Astrocyte (in vitro differentiated cells and primary cell): ENCODE results near the gene TFF2. TPM values are rescaled to one million over a fixed set of nuclear protein-coding genes. Genes with fewer than 3 reads are reported as not detected.

Source experiments
- DNase-seq: peaks from one replicate; pipeline ENCODE4 v3.0.0-alpha.2; 2010; ENCODE audit warnings: low read depth
- FAIRE-seq: peaks from 2 replicates; lab custom pipeline; 2011; peaks lifted over from hg19 to GRCh38; lab: Jason Lieb, UNC
- H2AFZ ChIP-seq: 2 replicates; pipeline ENCODE4 v1.6.0; 2012; ENCODE audit warnings: low read depth, low read length, inconsistent platforms
- H3K27ac ChIP-seq: 2 replicates; pipeline ENCODE4 v1.5.1; 2011; ENCODE audit warnings: low read depth, low read length, inconsistent platforms
- H3K27me3 ChIP-seq: 2 replicates; pipeline ENCODE4 v1.6.0; 2011; ENCODE audit warnings: low read length, inconsistent platforms; ENCODE audit not compliant: insufficient read depth
- H3K36me3 ChIP-seq: 2 replicates; pipeline ENCODE4 v1.5.1; 2011; ENCODE audit warnings: low read length, inconsistent platforms; ENCODE audit not compliant: insufficient read depth
- H3K4me1 ChIP-seq: 2 replicates; pipeline ENCODE4 v1.5.1; 2011; ENCODE audit warnings: low read length, inconsistent platforms; ENCODE audit not compliant: insufficient read depth
- H3K4me2 ChIP-seq: 2 replicates; pipeline ENCODE4 v1.6.0; 2012; ENCODE audit warnings: low read length, inconsistent platforms
- H3K4me3 ChIP-seq: 2 replicates; pipeline ENCODE4 v1.5.1; 2011; ENCODE audit warnings: low read depth, mild to moderate bottlenecking, low read length, inconsistent platforms; ENCODE audit not compliant: insufficient read depth
- H3K79me2 ChIP-seq: 2 replicates; pipeline ENCODE4 v1.6.0; 2012; ENCODE audit warnings: mild to moderate bottlenecking, low read length, inconsistent platforms; ENCODE audit not compliant: insufficient read depth
- H3K9ac ChIP-seq: 2 replicates; pipeline ENCODE4 v1.6.0; 2012; ENCODE audit warnings: mild to moderate bottlenecking, low read length, inconsistent platforms
- H3K9me3 ChIP-seq: 2 replicates; pipeline ENCODE4 v1.5.1; 2012; ENCODE audit warnings: low read depth, mild to moderate bottlenecking, low read length, inconsistent platforms; ENCODE audit not compliant: insufficient read depth
- H4K20me1 ChIP-seq: 2 replicates; pipeline ENCODE4 v1.6.0; 2012; ENCODE audit warnings: low read length, inconsistent platforms; ENCODE audit not compliant: insufficient read depth
- H3K27ac Mint-ChIP-seq: one replicate; pipeline ENCODE4 v1.8.0; 2021; ENCODE audit warnings: mild to moderate bottlenecking, mixed read lengths; ENCODE audit not compliant: unreplicated experiment
- H3K27me3 Mint-ChIP-seq: one replicate; pipeline ENCODE4 v1.8.0; 2021; ENCODE audit warnings: low read depth, mixed read lengths; ENCODE audit not compliant: unreplicated experiment
- H3K36me3 Mint-ChIP-seq: one replicate; pipeline ENCODE4 v1.8.0; 2021; ENCODE audit warnings: low read depth, mixed read lengths; ENCODE audit not compliant: unreplicated experiment
- H3K4me1 Mint-ChIP-seq: one replicate; pipeline ENCODE4 v1.8.0; 2021; ENCODE audit warnings: low read depth, mixed read lengths; ENCODE audit not compliant: unreplicated experiment
- H3K4me3 Mint-ChIP-seq: one replicate; pipeline ENCODE4 v1.8.0; 2021; ENCODE audit warnings: mild to moderate bottlenecking, moderate library complexity, mixed read lengths; ENCODE audit not compliant: unreplicated experiment
- H3K9me3 Mint-ChIP-seq: one replicate; pipeline ENCODE4 v1.8.0; 2021; ENCODE audit warnings: mild to moderate bottlenecking, mixed read lengths; ENCODE audit not compliant: unreplicated experiment
- EZH2 ChIP-seq: IDR thresholded peaks from 2 replicates; pipeline ENCODE4 v1.6.1; 2012; ENCODE audit warnings: mild to moderate bottlenecking, low read length, inconsistent platforms; ENCODE audit not compliant: insufficient read depth
- total RNA-seq: library from RNA; stranded (reverse); gene quantifications from 2 replicates; pipeline ENCODE4 v1.2.1, GENCODE V29; 2021
- TF ChIP-seq, protein P1 (sequence below): IDR thresholded peaks from 2 replicates; pipeline ENCODE4 v1.5.1; 2011; ENCODE audit warnings: low read depth, mild to moderate bottlenecking, inconsistent platforms, low read length, moderate library complexity; ENCODE audit not compliant: insufficient read depth

TFF2 gene
- total RNA-seq, 1 donor from 2014 or later: not detected

DNA sequence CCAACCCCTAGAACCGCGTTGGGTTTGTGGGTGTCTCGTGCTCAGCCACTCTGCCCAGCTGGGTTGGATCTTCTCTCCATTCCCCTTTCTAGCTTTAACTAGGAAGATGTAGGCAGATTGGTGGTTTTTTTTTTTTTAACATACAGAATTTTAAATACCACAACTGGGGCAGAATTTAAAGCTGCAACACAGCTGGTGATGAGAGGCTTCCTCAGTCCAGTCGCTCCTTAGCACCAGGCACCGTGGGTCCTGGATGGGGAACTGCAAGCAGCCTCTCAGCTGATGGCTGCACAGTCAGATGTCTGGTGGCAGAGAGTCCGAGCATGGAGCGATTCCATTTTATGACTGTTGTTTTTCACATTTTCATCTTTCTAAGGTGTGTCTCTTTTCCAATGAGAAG is 54.3 kb downstream of the TFF2 start:
- DNase-seq: no peak
- Histone ChIP-seq H4K20me1 (no peaks in the 10 kb centered on the region), H3K27me3 (peaks cover 6% of the 10 kb centered on the region), H3K4me2 (no peak overlapping the region), H2AFZ (no peak overlapping the region), H3K36me3 (no peaks in the 10 kb centered on the region), H3K79me2 (no peaks in the 10 kb centered on the region), H3K27ac (no peak overlapping the region), H3K9ac (no peak overlapping the region), H3K9me3 (no peaks in the 10 kb centered on the region), H3K4me1 (no peaks in the 10 kb centered on the region), H3K4me3 (no peak overlapping the region)
- H3K27me3 Mint-ChIP-seq: peaks cover 49% of the 10 kb centered on the region
- peaks cover 5% of the 10 kb centered on the region for H3K9me3 Mint-ChIP-seq
- H3K36me3 Mint-ChIP-seq: no peaks in the 10 kb centered on the region
- no peak for FAIRE-seq
- TF ChIP-seq EZH2: no peak
- TF ChIP-seq, protein P1, sequence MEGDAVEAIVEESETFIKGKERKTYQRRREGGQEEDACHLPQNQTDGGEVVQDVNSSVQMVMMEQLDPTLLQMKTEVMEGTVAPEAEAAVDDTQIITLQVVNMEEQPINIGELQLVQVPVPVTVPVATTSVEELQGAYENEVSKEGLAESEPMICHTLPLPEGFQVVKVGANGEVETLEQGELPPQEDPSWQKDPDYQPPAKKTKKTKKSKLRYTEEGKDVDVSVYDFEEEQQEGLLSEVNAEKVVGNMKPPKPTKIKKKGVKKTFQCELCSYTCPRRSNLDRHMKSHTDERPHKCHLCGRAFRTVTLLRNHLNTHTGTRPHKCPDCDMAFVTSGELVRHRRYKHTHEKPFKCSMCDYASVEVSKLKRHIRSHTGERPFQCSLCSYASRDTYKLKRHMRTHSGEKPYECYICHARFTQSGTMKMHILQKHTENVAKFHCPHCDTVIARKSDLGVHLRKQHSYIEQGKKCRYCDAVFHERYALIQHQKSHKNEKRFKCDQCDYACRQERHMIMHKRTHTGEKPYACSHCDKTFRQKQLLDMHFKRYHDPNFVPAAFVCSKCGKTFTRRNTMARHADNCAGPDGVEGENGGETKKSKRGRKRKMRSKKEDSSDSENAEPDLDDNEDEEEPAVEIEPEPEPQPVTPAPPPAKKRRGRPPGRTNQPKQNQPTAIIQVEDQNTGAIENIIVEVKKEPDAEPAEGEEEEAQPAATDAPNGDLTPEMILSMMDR: no peak
- no peak overlapping the region for H3K4me3 Mint-ChIP-seq
- no peak overlapping the region for H3K27ac Mint-ChIP-seq
- no peaks in the 10 kb centered on the region for H3K4me1 Mint-ChIP-seq

Other genes starting within 250 kb of the TFF2 start
- 1.3 and 1.9 TPM in 2 replicates for gene ABCG1, start 131.9 kb downstream of the TFF2 start, total RNA-seq
- gene TFF3, start 35.6 kb downstream of the TFF2 start, total RNA-seq: 0.84 TPM in 1 of 2 replicates, not detected in the other
- not detected in 2 replicates for gene TFF1, start 15.5 kb upstream of the TFF2 start, total RNA-seq
- not detected in 2 replicates for gene TMPRSS3, start 45.1 kb upstream of the TFF2 start, total RNA-seq
- gene UBASH3A, start 52.9 kb upstream of the TFF2 start, total RNA-seq: not detected in 2 replicates
- gene RSPH1, start 145.2 kb upstream of the TFF2 start, total RNA-seq: 0.43 TPM in 1 of 2 replicates, not detected in the other
- 5.8 and 6.9 TPM in 2 replicates for gene SLC37A1, start 162.9 kb upstream of the TFF2 start, total RNA-seq